ENCODE measurements around the gene MAP1B. TPM values are rescaled to one million over a fixed set of nuclear protein-coding genes. Genes with fewer than 3 reads are reported as not detected.
A peak's percentile ranks its signal among the peaks of the same experiment; 100 is the strongest.

MAP1B gene
- total and polyA plus RNA-seq, 7 experiments from 2014 or later: 0.06 to 0.21 (median 0.10) TPM; not detected in 4

DNA sequence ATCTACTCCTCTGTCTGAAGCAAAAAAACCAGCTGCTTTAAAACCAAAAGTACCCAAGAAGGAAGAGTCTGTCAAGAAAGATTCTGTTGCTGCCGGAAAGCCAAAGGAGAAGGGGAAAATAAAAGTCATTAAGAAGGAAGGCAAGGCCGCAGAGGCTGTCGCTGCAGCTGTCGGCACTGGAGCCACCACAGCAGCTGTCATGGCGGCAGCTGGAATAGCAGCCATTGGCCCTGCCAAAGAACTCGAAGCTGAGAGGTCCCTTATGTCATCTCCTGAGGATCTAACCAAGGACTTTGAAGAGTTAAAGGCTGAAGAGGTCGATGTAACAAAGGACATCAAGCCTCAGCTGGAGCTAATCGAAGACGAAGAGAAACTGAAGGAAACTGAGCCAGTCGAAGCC lies 88.3 kb downstream of the MAP1B start:
- no peak for ATAC-seq
- H3K9me3 ChIP-seq (ENCODE audit: control insufficient read depth in 2 of 3, low read length in 3 of 3): no peaks in the 10 kb centered on the region
- peaks cover 33 to 68% (median 35%) of the 10 kb centered on the region in 5 donors for H3K27me3 Mint-ChIP-seq
- no peak overlapping the region for H3K4me3 ChIP-seq (ENCODE audit: low read length)
- H3K27me3 ChIP-seq (ENCODE audit: control insufficient read depth in 2 of 2, insufficient read depth in 2 of 2, low read length in 2 of 2): peaks cover 0 to 4% of the 10 kb centered on the region in 2 donors
- CTCF ChIA-PET: no interaction called here
- no peak for DNase-seq
- no peak overlapping the region for H3K27ac ChIP-seq (ENCODE audit: low read depth, low read length)
- H3K4me1 ChIP-seq (ENCODE audit: control insufficient read depth in 2 of 2, insufficient read depth in 2 of 2, low read length in 2 of 2): peaks cover 0 to 14% of the 10 kb centered on the region in 2 donors
- H3K9me3 Mint-ChIP-seq: peaks cover 0 to 9% (median 4%) of the 10 kb centered on the region in 11 donors
- peaks cover 0 to 6% (median 0%) of the 10 kb centered on the region in 7 donors for H3K4me1 Mint-ChIP-seq
- H3K36me3 ChIP-seq (ENCODE audit: control insufficient read depth in 2 of 3, insufficient read depth in 3 of 3, low read length in 3 of 3): no peaks in the 10 kb centered on the region
- POLR2A ChIA-PET: no interaction called here
- peaks cover 0 to 12% (median 0%) of the 10 kb centered on the region in 5 donors for H3K36me3 Mint-ChIP-seq
- H3K27ac Mint-ChIP-seq: peak overlapping the region in 2 of 9 donors; percentile 36 to 59
- no peak overlapping the region for H3K4me3 Mint-ChIP-seq
- intact Hi-C loops (cut with micrococcal nuclease): no loop called here

DNA sequence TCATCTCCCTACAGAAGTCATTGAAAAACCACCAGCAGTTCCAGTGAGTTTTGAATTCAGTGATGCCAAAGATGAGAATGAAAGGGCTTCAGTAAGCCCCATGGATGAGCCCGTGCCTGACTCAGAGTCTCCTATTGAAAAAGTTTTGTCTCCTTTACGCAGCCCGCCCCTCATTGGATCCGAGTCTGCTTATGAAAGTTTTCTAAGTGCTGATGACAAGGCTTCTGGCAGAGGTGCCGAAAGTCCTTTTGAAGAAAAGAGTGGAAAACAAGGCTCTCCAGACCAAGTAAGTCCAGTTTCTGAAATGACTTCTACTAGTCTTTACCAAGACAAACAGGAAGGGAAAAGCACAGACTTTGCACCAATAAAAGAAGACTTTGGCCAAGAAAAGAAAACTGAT lies 90.1 kb downstream of the MAP1B start:
- H3K36me3 Mint-ChIP-seq: peaks cover 0 to 12% (median 0%) of the 10 kb centered on the region in 5 donors
- H3K27me3 Mint-ChIP-seq: peaks cover 26 to 53% (median 29%) of the 10 kb centered on the region in 5 donors
- Histone ChIP-seq H3K4me3 (ENCODE audit: low read length) (no peak overlapping the region), H3K36me3 (ENCODE audit: control insufficient read depth in 2 of 3, insufficient read depth in 3 of 3, low read length in 3 of 3) (no peaks in the 10 kb centered on the region), H3K27ac (ENCODE audit: low read depth, low read length) (no peak overlapping the region), H3K27me3 (ENCODE audit: control insufficient read depth in 2 of 2, insufficient read depth in 2 of 2, low read length in 2 of 2) (peaks cover 0 to 4% of the 10 kb centered on the region in 2 donors), H3K9me3 (ENCODE audit: control insufficient read depth in 2 of 3, low read length in 3 of 3) (no peaks in the 10 kb centered on the region), H3K4me1 (ENCODE audit: control insufficient read depth in 2 of 2, insufficient read depth in 2 of 2, low read length in 2 of 2) (peaks cover 0 to 14% of the 10 kb centered on the region in 2 donors)
- H3K27ac Mint-ChIP-seq: no peak overlapping the region
- H3K4me1 Mint-ChIP-seq: peaks cover 0 to 6% (median 0%) of the 10 kb centered on the region in 7 donors
- ChIA-PET POLR2A (no interaction called here), CTCF (no interaction called here)
- no peak overlapping the region for H3K4me3 Mint-ChIP-seq
- intact Hi-C loops (cut with micrococcal nuclease): no loop called here
- DNase-seq (no peak), ATAC-seq (no peak)
- peaks cover 0 to 9% (median 4%) of the 10 kb centered on the region in 11 donors for H3K9me3 Mint-ChIP-seq

DNA sequence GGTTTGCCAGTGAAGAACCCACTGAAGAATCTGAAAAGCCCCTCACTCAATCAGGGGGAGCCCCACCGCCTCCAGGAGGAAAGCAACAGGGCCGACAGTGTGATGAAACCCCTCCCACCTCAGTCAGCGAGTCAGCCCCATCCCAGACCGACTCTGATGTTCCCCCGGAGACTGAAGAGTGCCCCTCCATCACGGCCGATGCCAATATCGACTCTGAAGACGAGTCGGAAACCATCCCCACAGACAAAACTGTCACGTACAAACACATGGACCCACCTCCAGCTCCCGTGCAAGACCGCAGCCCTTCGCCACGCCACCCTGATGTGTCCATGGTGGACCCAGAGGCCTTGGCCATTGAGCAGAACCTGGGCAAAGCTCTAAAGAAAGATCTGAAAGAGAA lies 92.4 kb downstream of the MAP1B start:
- no peak overlapping the region for H3K27ac ChIP-seq (ENCODE audit: low read depth, low read length)
- no peak for ATAC-seq
- CTCF ChIA-PET: interaction anchor here (0.5 kb wide), 1 partner anchor 19 kb away, joined by 3 read pairs; no protein-coding TSS in a partner anchor
- intact Hi-C loops (cut with micrococcal nuclease): no loop called here
- H3K27me3 Mint-ChIP-seq: peaks cover 12 to 36% (median 17%) of the 10 kb centered on the region in 5 donors
- H3K9me3 Mint-ChIP-seq: peaks cover 0 to 9% (median 4%) of the 10 kb centered on the region in 11 donors
- H3K27ac Mint-ChIP-seq: no peak overlapping the region
- peaks cover 0 to 10% of the 10 kb centered on the region in 2 donors for H3K4me1 ChIP-seq (ENCODE audit: control insufficient read depth in 2 of 2, insufficient read depth in 2 of 2, low read length in 2 of 2)
- POLR2A ChIA-PET: no interaction called here
- peaks cover 0 to 12% (median 0%) of the 10 kb centered on the region in 5 donors for H3K36me3 Mint-ChIP-seq
- DNase-seq: no peak
- H3K36me3 ChIP-seq (ENCODE audit: control insufficient read depth in 2 of 3, insufficient read depth in 3 of 3, low read length in 3 of 3): no peaks in the 10 kb centered on the region
- peaks cover 0 to 4% of the 10 kb centered on the region in 2 donors for H3K27me3 ChIP-seq (ENCODE audit: control insufficient read depth in 2 of 2, insufficient read depth in 2 of 2, low read length in 2 of 2)
- H3K4me1 Mint-ChIP-seq: peaks cover 0 to 6% (median 0%) of the 10 kb centered on the region in 7 donors
- H3K9me3 ChIP-seq (ENCODE audit: control insufficient read depth in 2 of 3, low read length in 3 of 3): no peaks in the 10 kb centered on the region
- H3K4me3 ChIP-seq (ENCODE audit: low read length): no peak overlapping the region
- H3K4me3 Mint-ChIP-seq: no peak overlapping the region

DNA sequence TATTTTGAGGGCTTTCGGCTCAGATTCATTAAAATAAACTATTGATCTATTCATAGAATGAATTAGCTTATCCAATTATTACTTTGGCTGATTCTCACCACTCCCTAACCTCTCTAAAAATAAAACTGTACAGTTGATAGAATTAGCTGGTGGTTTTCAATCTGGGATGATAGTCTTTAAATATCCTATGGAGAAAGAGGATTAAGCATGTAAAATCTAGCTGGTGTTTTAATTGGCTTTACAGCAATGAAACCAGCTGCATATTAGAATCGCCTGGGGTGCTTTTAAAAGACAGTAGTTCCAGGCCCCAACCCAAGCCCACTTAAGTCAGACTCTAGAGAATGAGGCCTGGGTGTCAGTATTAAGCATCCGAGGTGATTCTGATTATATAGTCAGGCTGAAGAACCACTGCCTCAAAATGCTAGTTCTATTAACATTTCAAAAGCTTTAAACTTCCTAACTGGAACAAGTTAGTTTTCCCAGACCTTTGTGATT lies 95.1 kb downstream of the MAP1B start:
- peaks cover 0 to 13% (median 4%) of the 10 kb centered on the region in 5 donors for H3K27me3 Mint-ChIP-seq
- no peak for ATAC-seq
- Histone ChIP-seq H3K27me3 (ENCODE audit: control insufficient read depth in 2 of 2, insufficient read depth in 2 of 2, low read length in 2 of 2) (no peaks in the 10 kb centered on the region), H3K9me3 (ENCODE audit: control insufficient read depth in 2 of 3, low read length in 3 of 3) (no peaks in the 10 kb centered on the region), H3K4me1 (ENCODE audit: control insufficient read depth in 2 of 2, insufficient read depth in 2 of 2, low read length in 2 of 2) (no peaks in the 10 kb centered on the region), H3K27ac (ENCODE audit: low read depth, low read length) (no peak overlapping the region), H3K36me3 (ENCODE audit: control insufficient read depth in 2 of 3, insufficient read depth in 3 of 3, low read length in 3 of 3) (no peaks in the 10 kb centered on the region), H3K4me3 (ENCODE audit: low read length) (no peak overlapping the region)
- no peak overlapping the region for H3K27ac Mint-ChIP-seq
- DNase-seq: no peak
- no peak overlapping the region for H3K4me3 Mint-ChIP-seq
- ChIA-PET POLR2A (no interaction called here), CTCF (interaction anchor here (0.7 kb wide), 1 partner anchor 32 kb away, joined by 3 read pairs; no protein-coding TSS in a partner anchor)
- H3K36me3 Mint-ChIP-seq: peaks cover 0 to 11% (median 0%) of the 10 kb centered on the region in 5 donors
- no peaks in the 10 kb centered on the region for H3K4me1 Mint-ChIP-seq
- intact Hi-C loops (cut with micrococcal nuclease): no loop called here
- H3K9me3 Mint-ChIP-seq: peaks cover 0 to 7% (median 0%) of the 10 kb centered on the region in 11 donors

DNA sequence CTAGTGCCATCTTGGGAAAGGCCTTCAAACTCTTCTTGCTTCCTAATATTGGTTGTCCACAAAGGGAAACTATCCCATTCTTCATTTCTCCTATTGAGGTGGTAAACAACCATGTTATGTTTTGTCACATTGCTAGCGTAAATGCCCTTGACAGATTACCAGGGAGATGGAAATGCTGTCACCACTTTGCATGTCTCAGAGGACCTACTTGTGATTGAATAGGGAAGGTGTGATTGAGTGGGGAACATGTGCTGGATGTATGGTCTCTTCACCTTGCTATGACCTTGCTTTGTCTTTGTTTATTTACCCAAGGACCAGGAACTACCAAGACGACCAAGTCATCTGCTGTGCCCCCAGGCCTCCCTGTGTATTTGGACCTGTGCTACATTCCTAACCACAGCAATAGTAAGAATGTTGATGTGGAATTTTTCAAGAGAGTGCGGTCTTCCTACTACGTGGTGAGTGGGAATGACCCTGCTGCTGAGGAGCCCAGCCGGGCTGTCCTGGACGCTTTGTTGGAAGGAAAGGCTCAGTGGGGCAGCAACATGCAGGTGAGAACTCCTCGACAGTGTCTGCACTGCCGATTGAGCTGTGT lies 96.1 kb downstream of the MAP1B start:
- Histone ChIP-seq H3K9me3 (ENCODE audit: control insufficient read depth in 2 of 3, low read length in 3 of 3) (no peaks in the 10 kb centered on the region), H3K36me3 (ENCODE audit: control insufficient read depth in 2 of 3, insufficient read depth in 3 of 3, low read length in 3 of 3) (no peaks in the 10 kb centered on the region), H3K27ac (ENCODE audit: low read depth, low read length) (no peak overlapping the region), H3K27me3 (ENCODE audit: control insufficient read depth in 2 of 2, insufficient read depth in 2 of 2, low read length in 2 of 2) (no peaks in the 10 kb centered on the region), H3K4me3 (ENCODE audit: low read length) (no peak overlapping the region), H3K4me1 (ENCODE audit: control insufficient read depth in 2 of 2, insufficient read depth in 2 of 2, low read length in 2 of 2) (no peaks in the 10 kb centered on the region)
- Mint-ChIP-seq H3K9me3 (peaks cover 0 to 2% (median 0%) of the 10 kb centered on the region in 11 donors), H3K27ac (no peak overlapping the region), H3K4me3 (no peak overlapping the region), H3K36me3 (peaks cover 0 to 11% (median 0%) of the 10 kb centered on the region in 5 donors), H3K4me1 (no peaks in the 10 kb centered on the region), H3K27me3 (peaks cover 0 to 6% (median 0%) of the 10 kb centered on the region in 5 donors)
- CTCF ChIA-PET: no interaction called here
- intact Hi-C loops (cut with micrococcal nuclease): no loop called here
- POLR2A ChIA-PET: no interaction called here
- no peak for ATAC-seq
- DNase-seq: no peak

DNA sequence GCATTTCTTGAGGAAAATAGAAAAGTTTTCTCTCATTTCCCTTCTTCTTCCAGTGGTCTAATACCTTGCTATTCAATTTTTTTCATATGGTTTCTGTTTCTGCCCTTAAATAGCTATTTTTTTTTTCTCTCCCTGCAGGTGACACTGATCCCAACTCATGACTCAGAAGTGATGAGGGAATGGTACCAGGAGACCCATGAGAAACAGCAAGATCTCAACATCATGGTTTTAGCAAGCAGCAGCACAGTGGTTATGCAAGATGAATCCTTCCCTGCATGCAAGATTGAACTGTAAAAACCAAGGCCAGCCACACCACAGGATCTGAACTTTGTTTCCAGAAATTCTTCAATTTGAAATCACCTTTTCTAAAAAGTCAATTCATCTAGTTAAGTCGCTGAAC lies 97.7 kb downstream of the MAP1B start:
- no peaks in the 10 kb centered on the region for H3K9me3 Mint-ChIP-seq
- no peak for ATAC-seq
- H3K36me3 Mint-ChIP-seq: peaks cover 0 to 11% (median 0%) of the 10 kb centered on the region in 5 donors
- Histone ChIP-seq H3K27me3 (ENCODE audit: control insufficient read depth in 2 of 2, insufficient read depth in 2 of 2, low read length in 2 of 2) (no peaks in the 10 kb centered on the region), H3K9me3 (ENCODE audit: control insufficient read depth in 2 of 3, low read length in 3 of 3) (no peaks in the 10 kb centered on the region), H3K27ac (ENCODE audit: low read depth, low read length) (no peak overlapping the region), H3K4me1 (ENCODE audit: control insufficient read depth in 2 of 2, insufficient read depth in 2 of 2, low read length in 2 of 2) (no peaks in the 10 kb centered on the region), H3K36me3 (ENCODE audit: control insufficient read depth in 2 of 3, insufficient read depth in 3 of 3, low read length in 3 of 3) (no peaks in the 10 kb centered on the region), H3K4me3 (ENCODE audit: low read length) (no peak overlapping the region)
- no peak overlapping the region for H3K27ac Mint-ChIP-seq
- no peak for DNase-seq
- ChIA-PET POLR2A (no interaction called here), CTCF (no interaction called here)
- intact Hi-C loops (cut with micrococcal nuclease): no loop called here
- H3K4me1 Mint-ChIP-seq: no peaks in the 10 kb centered on the region
- peaks cover 0 to 2% (median 0%) of the 10 kb centered on the region in 5 donors for H3K27me3 Mint-ChIP-seq
- no peak overlapping the region for H3K4me3 Mint-ChIP-seq
